K562 (cell line): ENCODE measurements around the gene MAP2. TPM values are rescaled to one million over a fixed set of nuclear protein-coding genes. Genes with fewer than 3 reads are reported as not detected.

Source experiments
- ATAC-seq: fragments of 200-7000 bp; cut with Tn5 transposase; 3 replicates; pipeline ENCODE4 v1.9.1; 2020; ENCODE audit warnings: moderate library complexity
- BruUV-seq: library from RNA; stranded (reverse); fragments of 400-500 nt; replicated peaks from 2 replicates; lab custom pipeline; 2021; lab: Mats Ljungman, UMichigan
- CTCF ChIA-PET: fragments of 300-600 bp; formaldehyde crosslinking; extraction: SDS; loops from one replicate; lab custom pipeline; 2021; ENCODE audit warnings: low intra/inter-chr PET ratio; lab: Yijun Ruan, JAX
- POLR2A ChIA-PET: fragments of 300-600, 350-650 bp; sonication (Branson Sonifier 250); formaldehyde crosslinking; extraction: SDS; loops from one replicate; lab custom pipeline; 2021; ENCODE audit warnings: antibody characterized with exemption, inconsistent platforms; lab: Yijun Ruan, JAX
- DNase-seq, 4 experiments: peaks; one replicate each; pipeline versions ENCODE4 v3.0.0 to v3.0.0-alpha.2; 2011 to 2018; ENCODE audit warnings: low spot score in 3 of 4, mixed read lengths in 3 of 4; ENCODE audit errors: extremely low read depth in 1 of 4
- FAIRE-seq: peaks from 2 replicates; lab custom pipeline; 2011; peaks lifted over from hg19 to GRCh38; lab: Jason Lieb, UNC
- H2AFZ ChIP-seq: 2 replicates; pipeline ENCODE4 v1.6.0; 2011; ENCODE audit warnings: low read depth, low read length, control low read depth, inconsistent platforms
- H3K27ac ChIP-seq: fragments of 200-600 bp; 3 replicates; pipeline ENCODE4 v1.8.0; 2011; ENCODE audit warnings: low read depth, mild to moderate bottlenecking, control low read depth, inconsistent platforms, low read length, moderate library complexity, mixed read lengths; ENCODE audit errors: extremely low read depth
- H3K27me3 ChIP-seq, 2 experiments: fragments of 300-600 bp in 1 of 2; 2 replicates in 1 of 2; 3 replicates in 1 of 2; pipeline versions ENCODE4 v1.6.0 to v1.8.0; 2011; ENCODE audit warnings: inconsistent platforms in 2 of 2, low read length in 2 of 2, mild to moderate bottlenecking in 1 of 2, mixed read lengths in 1 of 2, moderate library complexity in 1 of 2; ENCODE audit not compliant: control insufficient read depth in 2 of 2, insufficient read depth in 2 of 2
- H3K36me3 ChIP-seq: fragments of 300-600 bp; 3 replicates; pipeline ENCODE4 v1.8.0; 2011; ENCODE audit warnings: mild to moderate bottlenecking, low read length, inconsistent platforms; ENCODE audit not compliant: control insufficient read depth, insufficient read depth
- H3K4me1 ChIP-seq, 2 experiments: fragments of 200-600 bp in 1 of 2; replicated peaks in 1 of 2; 2 replicates in 1 of 2; 3 replicates in 1 of 2; pipeline versions ENCODE4 v1.5.1 to v1.8.0; 2011; ENCODE audit warnings: inconsistent platforms in 2 of 2, low read length in 2 of 2, mild to moderate bottlenecking in 1 of 2, mixed read lengths in 1 of 2, moderate library complexity in 1 of 2; ENCODE audit not compliant: control insufficient read depth in 2 of 2, insufficient read depth in 2 of 2
- H3K4me2 ChIP-seq: 2 replicates; pipeline ENCODE4 v1.6.1; 2011; ENCODE audit warnings: low read length, control low read depth, inconsistent platforms, mixed read lengths; ENCODE audit not compliant: insufficient read depth
- H3K4me3 ChIP-seq: fragments of 200-600 bp; sonication (generic), shearing (Covaris generic); 2 replicates; pipeline ENCODE4 v1.5.1; 2016; ENCODE audit warnings: control low read depth, inconsistent platforms
- H3K79me2 ChIP-seq: fragments of 200-600 bp; 3 replicates; pipeline ENCODE4 v1.8.0; 2011; ENCODE audit warnings: low read length, inconsistent platforms; ENCODE audit not compliant: control insufficient read depth, insufficient read depth
- H3K9ac ChIP-seq, 2 experiments: 2 replicates each; pipeline versions ENCODE4 v1.6.0 to v1.6.1; 2011; ENCODE audit warnings: low read depth in 2 of 2, low read length in 2 of 2, control low read depth in 1 of 2, inconsistent platforms in 1 of 2, mild to moderate bottlenecking in 1 of 2, mixed read lengths in 1 of 2; ENCODE audit not compliant: insufficient read depth in 1 of 2
- H3K9me1 ChIP-seq: one replicate; pipeline ENCODE4 v1.6.0; 2011; ENCODE audit warnings: inconsistent platforms, mild to moderate bottlenecking, low read length, moderate library complexity; ENCODE audit not compliant: control insufficient read depth, insufficient read depth
- H3K9me3 ChIP-seq: replicated peaks from 2 replicates; pipeline ENCODE4 v1.5.1; 2011; ENCODE audit warnings: low read depth, low read length, inconsistent platforms; ENCODE audit not compliant: control insufficient read depth, insufficient read depth
- H4K20me1 ChIP-seq: replicated peaks from 2 replicates; pipeline ENCODE4 v1.6.1; 2011; ENCODE audit warnings: low read length, inconsistent platforms, mixed read lengths; ENCODE audit not compliant: control insufficient read depth, insufficient read depth
- DACH1 ChIP-seq: fragments of 450-650 bp; IDR thresholded peaks from 2 replicates; pipeline ENCODE4 v1.6.1; 2018; ENCODE audit not compliant: partially characterized antibody
- ELF1 ChIP-seq: fragments of 200-800 bp; sonication (Bioruptor generic); IDR thresholded peaks from 2 replicates; pipeline ENCODE4 v1.6.1; 2016; ENCODE audit warnings: missing genetic modification characterization, missing compliant biosample characterization
- POU5F1 ChIP-seq: fragments of 150-350 bp; IDR thresholded peaks from 2 replicates; pipeline ENCODE4 v1.6.1; 2014; ENCODE audit warnings: borderline replicate concordance, low read length, low read depth, mild to moderate bottlenecking; ENCODE audit not compliant: partially characterized antibody
- RBFOX2 ChIP-seq: fragments of 200-400 bp; formaldehyde crosslinking; IDR thresholded peaks from 2 replicates; pipeline ENCODE4 v1.6.1; 2017; ENCODE audit warnings: low read depth, mild to moderate bottlenecking, low read length, moderate library complexity
- WGBS: fragments of 100-300 bp; shearing (Covaris generic); methylation state at CpG from one replicate; pipeline ENCODE4 v1.1.6; 2016; ENCODE audit warnings: low coverage, mixed read lengths; ENCODE audit not compliant: insufficient coverage; ENCODE audit errors: missing lambda C conversion rate; 5-methylcytosine and 5-hydroxymethylcytosine counted together
- in situ Hi-C: fragments of 300-500 bp; cut with MboI; formaldehyde crosslinking; loops from 4 replicates; pipeline ENCODE4 v1.15.0; 2018; ENCODE audit warnings: inconsistent platforms, mixed read lengths
- intact Hi-C: fragments of 100-400 bp; cut with micrococcal nuclease; formaldehyde crosslinking; loops from 2 replicates; pipeline ENCODE4 v1.14.2; 2022
- polyA plus RNA-seq, 8 experiments: library from polyadenylated mRNA; depleted of rRNA in 4 of 8; stranded (reverse) in 5 of 8; unstranded in 3 of 8; fragments of >200 nt; fragmentation: Nextera tagmentation in 2 of 8; fragmentation: Illumina TruSeq in 1 of 8; extraction: Ambion mirVana in 2 of 8; extraction: Trizol in 1 of 8; gene quantifications; 2 replicates each; pipeline versions ENCODE4 v1.2.1 to v1.2.3, GENCODE V29; 2011 to 2014; ENCODE audit warnings: inconsistent platforms in 1 of 8, missing spikeins in 1 of 8
- total RNA-seq, 7 experiments: library from RNA; depleted of rRNA in 6 of 7; stranded (reverse); fragments of >200 nt in 6 of 7; fragmentation: Illumina TruSeq in 2 of 7; extraction: Trizol in 2 of 7; gene quantifications; 2 replicates each; pipeline versions ENCODE4 v1.2.1 to v1.2.3, GENCODE V29; 2011 to 2021; ENCODE audit warnings: low replicate concordance in 1 of 7
- TF ChIP-seq, protein P1 (sequence below), 2 experiments: IDR thresholded peaks; 2 replicates each; pipeline ENCODE4 v1.6.1; 2011; ENCODE audit warnings: borderline replicate concordance in 1 of 2, control low read depth in 1 of 2, low read depth in 1 of 2, low read length in 1 of 2, mild to moderate bottlenecking in 1 of 2, mixed read lengths in 1 of 2, moderate library complexity in 1 of 2; ENCODE audit not compliant: insufficient read depth in 1 of 2, insufficient read length in 1 of 2, poor library complexity in 1 of 2, severe bottlenecking in 1 of 2; ENCODE audit errors: extremely low read depth in 1 of 2
- TF ChIP-seq, protein P2 (sequence below): fragments of 450-650 bp; IDR thresholded peaks from 2 replicates; pipeline ENCODE4 v1.6.1; 2016; ENCODE audit warnings: missing biosample characterization, missing genetic modification characterization

MAP2 gene
- total and polyA plus RNA-seq, 9 of the 15 experiments (the other 6 are each of a cell fraction or from before 2014, with no cell fraction given): 0.13 TPM; not detected in 8

GRCh38 chr2:209495855-209496585 lies 72.2 kb downstream of the MAP2 start:
- H3K9me3 ChIP-seq: no peaks in the 10 kb centered on the region
- no peaks in the 10 kb centered on the region for H3K79me2 ChIP-seq
- H3K27me3 ChIP-seq: no peaks in the 10 kb centered on the region
- H4K20me1 ChIP-seq: no peaks in the 10 kb centered on the region
- 3% methylated on average over 4 of the region's 4 CpGs for WGBS
- H3K4me2 ChIP-seq: no peak overlapping the region
- no peak for ATAC-seq
- no peak for FAIRE-seq
- POLR2A ChIA-PET: no interaction called here
- no peaks in the 10 kb centered on the region for H3K9me1 ChIP-seq
- CTCF ChIA-PET: no interaction called here
- no peak for DNase-seq
- in situ Hi-C loops (no loop called here), intact Hi-C loops (no loop called here)
- H3K27ac ChIP-seq: no peak overlapping the region
- H3K4me1 ChIP-seq: no peaks in the 10 kb centered on the region
- H3K4me3 ChIP-seq: no peak overlapping the region
- no peak overlapping the region for H2AFZ ChIP-seq
- no TSS peak for BruUV-seq
- no peaks in the 10 kb centered on the region for H3K36me3 ChIP-seq
- TF ChIP-seq, protein P1, sequence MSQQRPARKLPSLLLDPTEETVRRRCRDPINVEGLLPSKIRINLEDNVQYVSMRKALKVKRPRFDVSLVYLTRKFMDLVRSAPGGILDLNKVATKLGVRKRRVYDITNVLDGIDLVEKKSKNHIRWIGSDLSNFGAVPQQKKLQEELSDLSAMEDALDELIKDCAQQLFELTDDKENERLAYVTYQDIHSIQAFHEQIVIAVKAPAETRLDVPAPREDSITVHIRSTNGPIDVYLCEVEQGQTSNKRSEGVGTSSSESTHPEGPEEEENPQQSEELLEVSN (IDR thresholded peaks at IDR 0.05; ENCODE audit: borderline replicate concordance in 1 of 2, extremely low read depth in 1 of 2, insufficient read depth in 1 of 2, insufficient read length in 1 of 2, low read depth in 1 of 2, low read length in 1 of 2, poor library complexity in 1 of 2, severe bottlenecking in 1 of 2): no peak
- TF ChIP-seq RBFOX2: no peak
- TF ChIP-seq ELF1 (tag): no peak
- TF ChIP-seq POU5F1: no peak
- TF ChIP-seq, protein P2, sequence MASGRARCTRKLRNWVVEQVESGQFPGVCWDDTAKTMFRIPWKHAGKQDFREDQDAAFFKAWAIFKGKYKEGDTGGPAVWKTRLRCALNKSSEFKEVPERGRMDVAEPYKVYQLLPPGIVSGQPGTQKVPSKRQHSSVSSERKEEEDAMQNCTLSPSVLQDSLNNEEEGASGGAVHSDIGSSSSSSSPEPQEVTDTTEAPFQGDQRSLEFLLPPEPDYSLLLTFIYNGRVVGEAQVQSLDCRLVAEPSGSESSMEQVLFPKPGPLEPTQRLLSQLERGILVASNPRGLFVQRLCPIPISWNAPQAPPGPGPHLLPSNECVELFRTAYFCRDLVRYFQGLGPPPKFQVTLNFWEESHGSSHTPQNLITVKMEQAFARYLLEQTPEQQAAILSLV (tag): no peak
- no peak for TF ChIP-seq DACH1
- TF ChIP-seq, all 486 proteins: peak for 0
- H3K9ac ChIP-seq: no peak overlapping the region
